GM12878 (cell line): ENCODE data around the gene ZNF341. TPM values are rescaled to one million over a fixed set of nuclear protein-coding genes. Genes with fewer than 3 reads are reported as not detected.

ENCODE experiments used
- ATAC-seq: fragments of 200-7000 bp; cut with Tn5 transposase; 3 replicates; pipeline ENCODE4 v1.9.1; 2020; ENCODE audit warnings: mild to moderate bottlenecking, moderate library complexity
- BruUV-seq: library from RNA; stranded (reverse); fragments of 400-500 nt; replicated peaks from 2 replicates; lab custom pipeline; 2021; lab: Mats Ljungman, UMichigan
- CTCF ChIA-PET: fragments of 300-600 bp; sonication (Branson Sonifier 250); formaldehyde crosslinking; extraction: SDS; loops from one replicate; lab custom pipeline; 2021; ENCODE audit warnings: inconsistent platforms; lab: Yijun Ruan, JAX
- POLR2A ChIA-PET: fragments of 350-600 bp; formaldehyde crosslinking; extraction: SDS; loops from one replicate; lab custom pipeline; 2021; ENCODE audit warnings: inconsistent platforms; lab: Charles Lee
- RAD21 ChIA-PET: fragments of 300-600 bp; sonication (Branson Sonifier 250); formaldehyde crosslinking; loops from one replicate; lab custom pipeline; 2023; ENCODE audit warnings: antibody characterized with exemption; ENCODE audit not compliant: unreplicated experiment; lab: Charles Lee
- SMC1A ChIA-PET: fragments of 300-600 bp; sonication (Branson Sonifier 250); formaldehyde crosslinking; loops from one replicate; lab custom pipeline; 2023; ENCODE audit not compliant: unreplicated experiment, uncharacterized antibody; lab: Charles Lee
- DNase-seq: peaks from one replicate; pipeline ENCODE4 v3.0.0-alpha.2; 2011; ENCODE audit warnings: low read depth, low spot score
- FAIRE-seq: peaks from 3 replicates; lab custom pipeline; 2011; peaks lifted over from hg19 to GRCh38; lab: Jason Lieb, UNC
- H2AFZ ChIP-seq: 2 replicates; pipeline ENCODE4 v1.6.0; 2011; ENCODE audit warnings: low read depth, low read length, control low read depth; ENCODE audit not compliant: control insufficient read depth
- H3K27ac ChIP-seq: 2 replicates; pipeline ENCODE4 v1.5.1; 2011; ENCODE audit warnings: control low read depth; ENCODE audit not compliant: control insufficient read depth, insufficient read depth
- H3K27me3 ChIP-seq, 2 experiments: replicated peaks in 1 of 2; 2 replicates each; pipeline versions ENCODE4 v1.6.0 to v1.6.1; 2011; ENCODE audit warnings: low read length in 1 of 2; ENCODE audit not compliant: control insufficient read depth in 2 of 2, insufficient read depth in 2 of 2
- H3K36me3 ChIP-seq, 2 experiments: 2 replicates each; pipeline ENCODE4 v1.5.1; 2011; ENCODE audit warnings: low read length in 1 of 2; ENCODE audit not compliant: control insufficient read depth in 2 of 2, insufficient read depth in 2 of 2
- H3K4me1 ChIP-seq: 2 replicates; pipeline ENCODE4 v1.6.1; 2011; ENCODE audit warnings: mild to moderate bottlenecking, low read length, moderate library complexity, mixed read lengths; ENCODE audit not compliant: control insufficient read depth, insufficient read depth
- H3K4me2 ChIP-seq: 2 replicates; pipeline ENCODE4 v1.6.0; 2011; ENCODE audit warnings: control low read depth; ENCODE audit not compliant: control insufficient read depth, insufficient read depth
- H3K4me3 ChIP-seq: fragments of 200-600 bp; sonication (generic); 2 replicates; pipeline ENCODE4 v1.5.1; 2016
- H3K79me2 ChIP-seq: 2 replicates; pipeline ENCODE4 v1.6.0; 2011; ENCODE audit warnings: low read length; ENCODE audit not compliant: control insufficient read depth, insufficient read depth
- H3K9ac ChIP-seq: 2 replicates; pipeline ENCODE4 v1.8.0; 2011; ENCODE audit warnings: low read length, control low read depth, mixed read lengths; ENCODE audit not compliant: control insufficient read depth, insufficient read depth
- H3K9me3 ChIP-seq: replicated peaks from 3 replicates; pipeline ENCODE4 v1.5.1; 2011; ENCODE audit warnings: mild to moderate bottlenecking, low read length; ENCODE audit not compliant: control insufficient read depth, insufficient read depth
- H4K20me1 ChIP-seq: 2 replicates; pipeline ENCODE4 v1.6.0; 2011; ENCODE audit not compliant: control insufficient read depth, insufficient read depth
- RFX5 ChIP-seq: IDR thresholded peaks from 2 replicates; pipeline ENCODE4 v1.6.1; 2011; ENCODE audit warnings: low read depth, low read length, improper control_type of control experiment
- ZNF622 ChIP-seq: fragments of 450-650 bp; IDR thresholded peaks from 2 replicates; pipeline ENCODE4 v1.6.1; 2017; ENCODE audit warnings: mild to moderate bottlenecking, inconsistent platforms
- WGBS: methylation state at CpG from one replicate; pipeline ENCODE4 v1.1.6; 2016; ENCODE audit warnings: low lambda C conversion rate; ENCODE audit not compliant: insufficient replicate concordance, insufficient coverage; ENCODE audit errors: missing lambda C conversion rate; 5-methylcytosine and 5-hydroxymethylcytosine counted together
- in situ Hi-C: fragments of 300-500 bp; cut with MboI; formaldehyde crosslinking; loops from 9 replicates; pipeline ENCODE4 v1.14.3; 2018; ENCODE audit warnings: mixed read lengths
- intact Hi-C: fragments of 100-400 bp; cut with micrococcal nuclease; formaldehyde crosslinking; loops from one replicate; pipeline ENCODE4 v1.14.2; 2022; ENCODE audit not compliant: unreplicated experiment
- polyA plus RNA-seq, 11 experiments: library from polyadenylated mRNA; depleted of rRNA in 4 of 11; unstranded in 6 of 11; stranded (reverse) in 5 of 11; fragments of >200 nt; fragmentation: Nextera tagmentation in 4 of 11; fragmentation: Illumina TruSeq in 1 of 11; extraction: Ambion mirVana in 4 of 11; extraction: Trizol in 1 of 11; gene quantifications; 1 replicate in 1 of 11; 2 replicates in 10 of 11; pipeline versions ENCODE4 v1.2.1 to v1.2.3, GENCODE V29; 2011 to 2016; ENCODE audit warnings: inconsistent platforms in 2 of 11, missing spikeins in 2 of 11, low read depth in 1 of 11
- total RNA-seq, 4 experiments: library from RNA; depleted of rRNA in 3 of 4; stranded (reverse); fragments of >200 nt in 3 of 4; fragmentation: Illumina TruSeq in 1 of 4; extraction: Trizol in 1 of 4; gene quantifications; 2 replicates each; pipeline versions ENCODE4 v1.2.1 to v1.2.3, GENCODE V29; 2013 to 2021
- TF ChIP-seq, protein P1 (sequence below): fragments of 450-650 bp; IDR thresholded peaks from 2 replicates; pipeline ENCODE4 v1.6.1; 2017; ENCODE audit warnings: mild to moderate bottlenecking, low read depth, inconsistent platforms; ENCODE audit not compliant: poor library complexity, severe bottlenecking

Gene ZNF341
- total and polyA plus RNA-seq, 10 of the 15 experiments (the other 5 are each of a cell fraction or from before 2014, with no cell fraction given) = 0.18 to 5.0 (median 2.6) TPM

DNA sequence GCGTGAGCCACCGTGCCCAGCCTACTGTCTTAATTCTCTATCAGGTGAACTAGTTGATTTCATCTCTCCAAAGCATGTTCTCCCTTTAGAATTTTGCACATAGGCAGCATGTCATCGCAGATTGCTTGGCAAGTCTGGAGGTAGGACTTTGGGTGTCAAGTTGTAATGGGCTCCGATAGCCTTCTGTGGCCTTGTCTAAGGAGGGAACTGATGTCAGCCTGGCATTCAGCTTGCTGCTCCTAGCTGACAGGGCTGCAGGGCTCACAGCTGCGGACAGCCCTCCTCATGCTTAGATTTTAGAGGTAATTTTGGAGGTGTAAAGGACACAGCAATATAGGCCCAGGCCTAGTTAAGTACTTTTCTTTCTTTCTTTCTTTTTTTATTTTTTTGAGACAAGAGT, 90.6 kb downstream of the ZNF341 start (continued):
- TF ChIP-seq, protein P1, sequence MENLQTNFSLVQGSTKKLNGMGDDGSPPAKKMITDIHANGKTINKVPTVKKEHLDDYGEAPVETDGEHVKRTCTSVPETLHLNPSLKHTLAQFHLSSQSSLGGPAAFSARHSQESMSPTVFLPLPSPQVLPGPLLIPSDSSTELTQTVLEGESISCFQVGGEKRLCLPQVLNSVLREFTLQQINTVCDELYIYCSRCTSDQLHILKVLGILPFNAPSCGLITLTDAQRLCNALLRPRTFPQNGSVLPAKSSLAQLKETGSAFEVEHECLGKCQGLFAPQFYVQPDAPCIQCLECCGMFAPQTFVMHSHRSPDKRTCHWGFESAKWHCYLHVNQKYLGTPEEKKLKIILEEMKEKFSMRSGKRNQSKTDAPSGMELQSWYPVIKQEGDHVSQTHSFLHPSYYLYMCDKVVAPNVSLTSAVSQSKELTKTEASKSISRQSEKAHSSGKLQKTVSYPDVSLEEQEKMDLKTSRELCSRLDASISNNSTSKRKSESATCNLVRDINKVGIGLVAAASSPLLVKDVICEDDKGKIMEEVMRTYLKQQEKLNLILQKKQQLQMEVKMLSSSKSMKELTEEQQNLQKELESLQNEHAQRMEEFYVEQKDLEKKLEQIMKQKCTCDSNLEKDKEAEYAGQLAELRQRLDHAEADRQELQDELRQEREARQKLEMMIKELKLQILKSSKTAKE = no peak

GRCh38 chr20:33822991-33823390, 91.2 kb downstream of the ZNF341 start:
- in situ Hi-C loops = no loop called here
- H3K9me3 ChIP-seq = no peaks in the 10 kb centered on the region
- ChIA-PET POLR2A (interaction anchor here (0.7 kb wide), 1 partner anchor 40 kb away, joined by 4 read pairs; no protein-coding TSS in a partner anchor), CTCF (no interaction called here), RAD21 (interaction anchor here (0.6 kb wide), 1 partner anchor 311 kb away, joined by 3 read pairs; no protein-coding TSS in a partner anchor), SMC1A (interaction anchor here (1.9 kb wide), 1 partner anchor 10 kb away, joined by 8 read pairs; no protein-coding TSS in a partner anchor)
- intact Hi-C loops = no loop called here
- H3K36me3 ChIP-seq = peaks cover 4 to 18% of the 10 kb centered on the region in 2 experiments
- no peak overlapping the region for H3K4me2 ChIP-seq
- peaks cover 12% of the 10 kb centered on the region for H3K4me1 ChIP-seq
- peaks cover 12% of the 10 kb centered on the region for H4K20me1 ChIP-seq
- no peak overlapping the region for H3K9ac ChIP-seq
- TF ChIP-seq RFX5 = no peak
- no peak for TF ChIP-seq ZNF622
- no peak overlapping the region for H3K4me3 ChIP-seq
- no peak overlapping the region for H3K27ac ChIP-seq
- no TSS peak for BruUV-seq
- H2AFZ ChIP-seq = no peak overlapping the region
- 80% methylated on average over 5 of the region's 5 CpGs for WGBS
- no peak for ATAC-seq
- no peak for DNase-seq
- H3K79me2 ChIP-seq = peaks cover 75% of the 10 kb centered on the region
- no peak for FAIRE-seq
- H3K27me3 ChIP-seq = no peaks in the 10 kb centered on the region
